ENCODE measurements around the gene CADPS2. TPM values are rescaled to one million over a fixed set of nuclear protein-coding genes. Genes with fewer than 3 reads are reported as not detected.

Gene CADPS2
- total RNA-seq, 1 donor from 2014 or later = 6.4 TPM

GRCh38 chr7:122743211-122743610, 143.0 kb downstream of the CADPS2 start:
- H3K27me3 Mint-ChIP-seq (ENCODE audit: low read depth, unreplicated experiment) = no peaks in the 10 kb centered on the region
- Histone ChIP-seq H3K9me3 (ENCODE audit: insufficient read depth, low read depth, low read length) (no peaks in the 10 kb centered on the region), H4K20me1 (ENCODE audit: insufficient read depth, low read length) (no peaks in the 10 kb centered on the region), H3K27ac (ENCODE audit: low read depth, low read length) (no peak overlapping the region), H3K27me3 (ENCODE audit: insufficient read depth, low read length) (no peaks in the 10 kb centered on the region), H3K4me1 (ENCODE audit: insufficient read depth, low read length) (no peaks in the 10 kb centered on the region), H3K9ac (ENCODE audit: low read length) (no peak overlapping the region), H2AFZ (ENCODE audit: low read depth, low read length) (no peak overlapping the region), H3K4me2 (ENCODE audit: low read length) (no peak overlapping the region), H3K4me3 (ENCODE audit: insufficient read depth, low read depth, low read length) (no peak overlapping the region), H3K79me2 (ENCODE audit: insufficient read depth, low read length) (no peaks in the 10 kb centered on the region), H3K36me3 (ENCODE audit: insufficient read depth, low read length) (no peaks in the 10 kb centered on the region)
- H3K9me3 Mint-ChIP-seq (ENCODE audit: unreplicated experiment) = no peaks in the 10 kb centered on the region
- FAIRE-seq (no peak), DNase-seq (ENCODE audit: low read depth) (no peak)
- no peaks in the 10 kb centered on the region for H3K4me1 Mint-ChIP-seq (ENCODE audit: low read depth, unreplicated experiment)
- TF ChIP-seq EZH2 (IDR thresholded peaks at IDR 0.05; ENCODE audit: insufficient read depth, low read length) (no peak), CTCF (IDR thresholded peaks at IDR 0.05; ENCODE audit: insufficient read depth, low read depth, low read length) (no peak)
- no peak overlapping the region for H3K27ac Mint-ChIP-seq (ENCODE audit: unreplicated experiment)
- H3K36me3 Mint-ChIP-seq (ENCODE audit: low read depth, unreplicated experiment) = no peaks in the 10 kb centered on the region
- H3K4me3 Mint-ChIP-seq (ENCODE audit: unreplicated experiment) = no peak overlapping the region

- no peak for FAIRE-seq
- Mint-ChIP-seq H3K36me3 (ENCODE audit: low read depth, unreplicated experiment) (no peaks in the 10 kb centered on the region), H3K4me3 (ENCODE audit: unreplicated experiment) (no peak overlapping the region), H3K9me3 (ENCODE audit: unreplicated experiment) (no peaks in the 10 kb centered on the region), H3K27ac (ENCODE audit: unreplicated experiment) (no peak overlapping the region), H3K27me3 (ENCODE audit: low read depth, unreplicated experiment) (no peaks in the 10 kb centered on the region), H3K4me1 (ENCODE audit: low read depth, unreplicated experiment) (no peaks in the 10 kb centered on the region)
- H2AFZ ChIP-seq (ENCODE audit: low read depth, low read length) = no peak overlapping the region
- H3K27ac ChIP-seq (ENCODE audit: low read depth, low read length) = no peak overlapping the region
- H3K4me1 ChIP-seq (ENCODE audit: insufficient read depth, low read length) = no peaks in the 10 kb centered on the region
- no peaks in the 10 kb centered on the region for H3K27me3 ChIP-seq (ENCODE audit: insufficient read depth, low read length)
- no peaks in the 10 kb centered on the region for H3K9me3 ChIP-seq (ENCODE audit: insufficient read depth, low read depth, low read length)
- H3K36me3 ChIP-seq (ENCODE audit: insufficient read depth, low read length) = no peaks in the 10 kb centered on the region
- H4K20me1 ChIP-seq (ENCODE audit: insufficient read depth, low read length) = no peaks in the 10 kb centered on the region
- H3K4me2 ChIP-seq (ENCODE audit: low read length) = no peak overlapping the region
- H3K9ac ChIP-seq (ENCODE audit: low read length) = no peak overlapping the region
- H3K79me2 ChIP-seq (ENCODE audit: insufficient read depth, low read length) = no peaks in the 10 kb centered on the region
- no peak for DNase-seq (ENCODE audit: low read depth)
- H3K4me3 ChIP-seq (ENCODE audit: insufficient read depth, low read depth, low read length) = no peak overlapping the region
- TF ChIP-seq EZH2 (IDR thresholded peaks at IDR 0.05; ENCODE audit: insufficient read depth, low read length) (no peak), CTCF (IDR thresholded peaks at IDR 0.05; ENCODE audit: insufficient read depth, low read depth, low read length) (no peak)
Observed at GRCh38 chr7:122738947-122739346, 147.3 kb downstream of the CADPS2 start.

- no peaks in the 10 kb centered on the region for H4K20me1 ChIP-seq (ENCODE audit: insufficient read depth, low read length)
- H3K9me3 Mint-ChIP-seq (ENCODE audit: unreplicated experiment) = no peaks in the 10 kb centered on the region
- no peak overlapping the region for H3K4me2 ChIP-seq (ENCODE audit: low read length)
- H3K36me3 Mint-ChIP-seq (ENCODE audit: low read depth, unreplicated experiment) = no peaks in the 10 kb centered on the region
- H3K79me2 ChIP-seq (ENCODE audit: insufficient read depth, low read length) = no peaks in the 10 kb centered on the region
- DNase-seq (ENCODE audit: low read depth) (no peak), FAIRE-seq (no peak)
- H3K4me1 Mint-ChIP-seq (ENCODE audit: low read depth, unreplicated experiment) = no peaks in the 10 kb centered on the region
- H3K4me3 ChIP-seq (ENCODE audit: insufficient read depth, low read depth, low read length) = no peak overlapping the region
- H3K27me3 Mint-ChIP-seq (ENCODE audit: low read depth, unreplicated experiment) = no peaks in the 10 kb centered on the region
- H3K9ac ChIP-seq (ENCODE audit: low read length) = no peak overlapping the region
- H3K36me3 ChIP-seq (ENCODE audit: insufficient read depth, low read length) = no peaks in the 10 kb centered on the region
- H3K27me3 ChIP-seq (ENCODE audit: insufficient read depth, low read length) = no peaks in the 10 kb centered on the region
- no peak for TF ChIP-seq CTCF (IDR thresholded peaks at IDR 0.05; ENCODE audit: insufficient read depth, low read depth, low read length)
- no peak for TF ChIP-seq EZH2 (IDR thresholded peaks at IDR 0.05; ENCODE audit: insufficient read depth, low read length)
- H3K4me1 ChIP-seq (ENCODE audit: insufficient read depth, low read length) = no peaks in the 10 kb centered on the region
- H3K9me3 ChIP-seq (ENCODE audit: insufficient read depth, low read depth, low read length) = no peaks in the 10 kb centered on the region
- no peak overlapping the region for H2AFZ ChIP-seq (ENCODE audit: low read depth, low read length)
- no peak overlapping the region for H3K27ac Mint-ChIP-seq (ENCODE audit: unreplicated experiment)
- H3K27ac ChIP-seq (ENCODE audit: low read depth, low read length) = no peak overlapping the region
- H3K4me3 Mint-ChIP-seq (ENCODE audit: unreplicated experiment) = no peak overlapping the region
Observed at GRCh38 chr7:122736183-122736582, 150.1 kb downstream of the CADPS2 start.
